ENCODE data around the gene PROX2.

- TF ChIP-seq CTCF (IDR thresholded peaks at IDR 0.05) (no peak), ZFX (IDR thresholded peaks at IDR 0.05; ENCODE audit: borderline replicate concordance) (no peak)
Measured at GRCh38 chr14:74879427-74880182, 3.7 kb upstream of the PROX2 start.
